Right lobe of liver (tissue), 4 donors: Measurements from ENCODE around the gene FGF14.

Experiments
- POLR2A ChIP-seq: fragments of 450-650 bp; IDR thresholded peaks from one replicate; pipeline ENCODE4 v1.6.1; 2017; ENCODE audit warnings: antibody characterized with exemption, mild to moderate bottlenecking
- TF ChIP-seq, protein P1 (sequence below), 4 donors: fragments of 200-600 bp in 3 of 4; fragments of 450-650 bp in 1 of 4; IDR thresholded peaks; one replicate each; pipeline versions ENCODE4 v1.5.1 to v1.8.0; 2016 to 2022; ENCODE audit warnings: antibody characterized with exemption in 4 of 4, mild to moderate bottlenecking in 2 of 4
- donor health status: DM: no; HTN: no; CAD: no.
- donor health status: DM: no; HTN: no; CAD: no.
- donor health status: DM: no; HTN: yes; CAD: no.

DNA sequence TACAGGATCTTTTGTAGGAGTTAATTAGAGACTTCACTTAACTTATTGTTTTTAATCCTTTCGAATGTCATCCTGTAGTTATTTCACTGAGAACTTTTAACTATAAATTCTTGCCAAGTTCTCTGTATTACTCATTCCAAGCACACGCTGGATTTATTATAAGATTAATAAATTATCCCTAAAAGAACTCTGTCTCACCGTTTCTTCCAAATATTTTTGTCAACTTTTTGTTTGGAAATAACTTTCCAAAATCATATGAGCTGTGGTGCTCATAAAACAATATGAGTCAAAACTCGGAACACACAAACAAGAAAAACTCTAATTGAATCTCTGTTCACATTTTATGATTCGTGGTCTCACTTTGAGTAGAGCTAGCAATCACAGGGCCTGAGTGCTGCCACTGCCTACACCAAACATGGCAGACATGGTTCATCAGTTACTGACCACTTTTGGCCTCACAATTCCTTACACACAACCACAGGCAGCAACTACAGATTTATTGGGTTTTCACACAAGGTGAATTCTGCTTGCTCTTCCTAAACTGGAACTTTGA is 412.0 kb downstream of the FGF14 start:
- TF ChIP-seq, protein P1, sequence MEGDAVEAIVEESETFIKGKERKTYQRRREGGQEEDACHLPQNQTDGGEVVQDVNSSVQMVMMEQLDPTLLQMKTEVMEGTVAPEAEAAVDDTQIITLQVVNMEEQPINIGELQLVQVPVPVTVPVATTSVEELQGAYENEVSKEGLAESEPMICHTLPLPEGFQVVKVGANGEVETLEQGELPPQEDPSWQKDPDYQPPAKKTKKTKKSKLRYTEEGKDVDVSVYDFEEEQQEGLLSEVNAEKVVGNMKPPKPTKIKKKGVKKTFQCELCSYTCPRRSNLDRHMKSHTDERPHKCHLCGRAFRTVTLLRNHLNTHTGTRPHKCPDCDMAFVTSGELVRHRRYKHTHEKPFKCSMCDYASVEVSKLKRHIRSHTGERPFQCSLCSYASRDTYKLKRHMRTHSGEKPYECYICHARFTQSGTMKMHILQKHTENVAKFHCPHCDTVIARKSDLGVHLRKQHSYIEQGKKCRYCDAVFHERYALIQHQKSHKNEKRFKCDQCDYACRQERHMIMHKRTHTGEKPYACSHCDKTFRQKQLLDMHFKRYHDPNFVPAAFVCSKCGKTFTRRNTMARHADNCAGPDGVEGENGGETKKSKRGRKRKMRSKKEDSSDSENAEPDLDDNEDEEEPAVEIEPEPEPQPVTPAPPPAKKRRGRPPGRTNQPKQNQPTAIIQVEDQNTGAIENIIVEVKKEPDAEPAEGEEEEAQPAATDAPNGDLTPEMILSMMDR (IDR thresholded peaks at IDR 0.05): no peak
- TF ChIP-seq POLR2A: no peak
